ENCODE data around the gene MPRIP. TPM values are rescaled to one million over a fixed set of nuclear protein-coding genes. Genes with fewer than 3 reads are reported as not detected.

Gene MPRIP
- total RNA-seq, 1 experiment from 2014 or later, result 284 TPM

- H3K36me3 ChIP-seq (ENCODE audit: control insufficient read depth, insufficient read depth, low read length), result peaks cover 10% of the 10 kb centered on the region
- intact Hi-C loops (cut with micrococcal nuclease; ENCODE audit: unreplicated experiment), result no loop called here
- Mint-ChIP-seq H3K4me1 (ENCODE audit: low read depth, unreplicated experiment) (peaks cover 14% of the 10 kb centered on the region), H3K36me3 (ENCODE audit: insufficient read depth, unreplicated experiment) (peaks cover 98% of the 10 kb centered on the region), H3K27ac (ENCODE audit: unreplicated experiment) (no peak overlapping the region), H3K4me3 (ENCODE audit: unreplicated experiment) (no peak overlapping the region), H3K27me3 (ENCODE audit: insufficient read depth, unreplicated experiment) (no peaks in the 10 kb centered on the region), H3K9me3 (ENCODE audit: unreplicated experiment) (no peaks in the 10 kb centered on the region)
- DNase-seq, result no peak
- H3K27me3 ChIP-seq (replicated peaks; ENCODE audit: control insufficient read depth, insufficient read depth, low read length), result no peaks in the 10 kb centered on the region
- POLR2A ChIA-PET, result no interaction called here
- CTCF ChIA-PET, result no interaction called here
- no peak overlapping the region for H3K4me3 ChIP-seq (ENCODE audit: low read depth, low read length)
- peaks cover 14% of the 10 kb centered on the region for H3K4me1 ChIP-seq
- TF ChIP-seq CTCF (IDR thresholded peaks at IDR 0.05; ENCODE audit: insufficient read depth in 1 of 2, low read depth in 1 of 2, low read length in 1 of 2, severe bottlenecking in 1 of 2, unreplicated experiment in 1 of 2), result no peak
- BruUV-seq (replicated peaks), result no TSS peak
- H3K9me3 ChIP-seq, result no peaks in the 10 kb centered on the region
Measured at GRCh38 chr17:17227608-17228520, 185.6 kb downstream of the MPRIP start.

- ChIA-PET POLR2A (no interaction called here), CTCF (no interaction called here)
- DNase-seq, result no peak
- peaks cover 14% of the 10 kb centered on the region for H3K4me1 Mint-ChIP-seq (ENCODE audit: low read depth, unreplicated experiment)
- Histone ChIP-seq H3K9me3 (no peaks in the 10 kb centered on the region), H3K4me1 (peaks cover 17% of the 10 kb centered on the region), H3K27me3 (replicated peaks; ENCODE audit: control insufficient read depth, insufficient read depth, low read length) (no peaks in the 10 kb centered on the region), H3K36me3 (ENCODE audit: control insufficient read depth, insufficient read depth, low read length) (peaks cover 10% of the 10 kb centered on the region), H3K4me3 (ENCODE audit: low read depth, low read length) (no peak overlapping the region)
- no peaks in the 10 kb centered on the region for H3K9me3 Mint-ChIP-seq (ENCODE audit: unreplicated experiment)
- H3K36me3 Mint-ChIP-seq (ENCODE audit: insufficient read depth, unreplicated experiment), result peaks cover 92% of the 10 kb centered on the region
- intact Hi-C loops (cut with micrococcal nuclease; ENCODE audit: unreplicated experiment), result no loop called here
- no peaks in the 10 kb centered on the region for H3K27me3 Mint-ChIP-seq (ENCODE audit: insufficient read depth, unreplicated experiment)
- no peak overlapping the region for H3K4me3 Mint-ChIP-seq (ENCODE audit: unreplicated experiment)
- no TSS peak for BruUV-seq (replicated peaks)
- no peak overlapping the region for H3K27ac Mint-ChIP-seq (ENCODE audit: unreplicated experiment)
- TF ChIP-seq CTCF (IDR thresholded peaks at IDR 0.05; ENCODE audit: insufficient read depth in 1 of 2, low read depth in 1 of 2, low read length in 1 of 2, severe bottlenecking in 1 of 2, unreplicated experiment in 1 of 2), result no peak
Measured at GRCh38 chr17:17228521-17229279, 186.4 kb downstream of the MPRIP start.

- BruUV-seq (replicated peaks), result no TSS peak
- no peak for DNase-seq
- Mint-ChIP-seq H3K27ac (ENCODE audit: unreplicated experiment) (no peak overlapping the region), H3K9me3 (ENCODE audit: unreplicated experiment) (no peaks in the 10 kb centered on the region), H3K4me1 (ENCODE audit: low read depth, unreplicated experiment) (peaks cover 14% of the 10 kb centered on the region), H3K36me3 (ENCODE audit: insufficient read depth, unreplicated experiment) (peaks cover 87% of the 10 kb centered on the region), H3K27me3 (ENCODE audit: insufficient read depth, unreplicated experiment) (no peaks in the 10 kb centered on the region), H3K4me3 (ENCODE audit: unreplicated experiment) (no peak overlapping the region)
- Histone ChIP-seq H3K4me3 (ENCODE audit: low read depth, low read length) (no peak overlapping the region), H3K9me3 (no peaks in the 10 kb centered on the region), H3K36me3 (ENCODE audit: control insufficient read depth, insufficient read depth, low read length) (peaks cover 9% of the 10 kb centered on the region), H3K4me1 (peaks cover 17% of the 10 kb centered on the region), H3K27me3 (replicated peaks; ENCODE audit: control insufficient read depth, insufficient read depth, low read length) (no peaks in the 10 kb centered on the region)
- intact Hi-C loops (cut with micrococcal nuclease; ENCODE audit: unreplicated experiment), result loop anchor here (10.0 kb wide), 1 partner anchor 85 kb away; no protein-coding TSS in a partner anchor
- no peak for TF ChIP-seq CTCF (IDR thresholded peaks at IDR 0.05; ENCODE audit: insufficient read depth in 1 of 2, low read depth in 1 of 2, low read length in 1 of 2, severe bottlenecking in 1 of 2, unreplicated experiment in 1 of 2)
- POLR2A ChIA-PET, result no interaction called here
- CTCF ChIA-PET, result no interaction called here
Measured at GRCh38 chr17:17229416-17230384, 187.4 kb downstream of the MPRIP start.
